GM19351 (cell line): ENCODE results near the gene PKNOX2.

Experiments
- ATAC-seq: cut with Tn5 transposase; IDR thresholded peaks from one replicate; pipeline ENCODE4 v1.9.1; 2021; ENCODE audit warnings: mild to moderate bottlenecking, moderate library complexity; ENCODE audit not compliant: unreplicated experiment

The PKNOX2 gene

GRCh38 chr11:125229916-125230315 lies 65.4 kb downstream of the PKNOX2 start:
- no peak for ATAC-seq

- no peak for ATAC-seq
Observed at GRCh38 chr11:125233116-125233515, 68.6 kb downstream of the PKNOX2 start.

- no peak for ATAC-seq
Observed at GRCh38 chr11:125233736-125234275, 69.3 kb downstream of the PKNOX2 start.

GRCh38 chr11:125235071-125235471 lies 70.5 kb downstream of the PKNOX2 start:
- no peak for ATAC-seq

GRCh38 chr11:125236072-125236825 lies 71.7 kb downstream of the PKNOX2 start:
- ATAC-seq = no peak

- no peak for ATAC-seq
Observed at GRCh38 chr11:125239585-125240560, 75.3 kb downstream of the PKNOX2 start.

- ATAC-seq = no peak
Observed at GRCh38 chr11:125241104-125241503, 76.6 kb downstream of the PKNOX2 start.

- ATAC-seq = no peak
Observed at GRCh38 chr11:125242141-125242775, 77.7 kb downstream of the PKNOX2 start.

GRCh38 chr11:125244166-125244565 lies 79.6 kb downstream of the PKNOX2 start:
- no peak for ATAC-seq

GRCh38 chr11:125245299-125245698 lies 80.7 kb downstream of the PKNOX2 start:
- no peak for ATAC-seq

GRCh38 chr11:125247431-125247830 lies 82.9 kb downstream of the PKNOX2 start:
- no peak for ATAC-seq

- ATAC-seq = no peak
Observed at GRCh38 chr11:125250318-125251213, 86.0 kb downstream of the PKNOX2 start.

GRCh38 chr11:125251214-125251545 lies 86.6 kb downstream of the PKNOX2 start:
- no peak for ATAC-seq

GRCh38 chr11:125251956-125252355 lies 87.4 kb downstream of the PKNOX2 start:
- no peak for ATAC-seq

- no peak for ATAC-seq
Observed at GRCh38 chr11:125253289-125253688, 88.7 kb downstream of the PKNOX2 start.

GRCh38 chr11:125253795-125254525 lies 89.4 kb downstream of the PKNOX2 start:
- no peak for ATAC-seq

GRCh38 chr11:125256541-125257189 lies 92.1 kb downstream of the PKNOX2 start:
- ATAC-seq = no peak

GRCh38 chr11:125257190-125257579 lies 92.6 kb downstream of the PKNOX2 start:
- no peak for ATAC-seq

GRCh38 chr11:125257751-125258150 lies 93.2 kb downstream of the PKNOX2 start:
- no peak for ATAC-seq
